ENCODE results near the gene VWDE. TPM values are rescaled to one million over a fixed set of nuclear protein-coding genes. Genes with fewer than 3 reads are reported as not detected.

The VWDE gene
- total RNA-seq, 2 donors from 2014 or later = 2.7 to 3.2 TPM

- no peaks in the 10 kb centered on the region for H3K27me3 ChIP-seq (replicated peaks; ENCODE audit: insufficient read depth)
- H3K27ac ChIP-seq = no peak overlapping the region
- TF ChIP-seq POLR2AphosphoS5 (IDR thresholded peaks at IDR 0.05) (no peak), CTCF (IDR thresholded peaks at IDR 0.05) (no peak)
- no peaks in the 10 kb centered on the region for H3K4me1 ChIP-seq (replicated peaks)
- 85% methylated on average over 4 of the region's 4 CpGs for WGBS
- DNase-seq (ENCODE audit: low spot score) = no peak
- no peaks in the 10 kb centered on the region for H3K36me3 ChIP-seq
- no peak overlapping the region for H3K4me3 ChIP-seq
- intact Hi-C loops (cut with DNase I) = no loop called here
- H3K9me3 ChIP-seq = no peaks in the 10 kb centered on the region
Observed at GRCh38 chr7:12351843-12352242, 51.8 kb downstream of the VWDE start.

GRCh38 chr7:12350971-12351370 is 52.7 kb downstream of the VWDE start:
- H3K27ac ChIP-seq = no peak overlapping the region
- no peaks in the 10 kb centered on the region for H3K27me3 ChIP-seq (replicated peaks; ENCODE audit: insufficient read depth)
- no peak overlapping the region for H3K4me3 ChIP-seq
- intact Hi-C loops (cut with DNase I) = no loop called here
- TF ChIP-seq POLR2AphosphoS5 (IDR thresholded peaks at IDR 0.05) = no peak
- no peak for TF ChIP-seq CTCF (IDR thresholded peaks at IDR 0.05)
- TF ChIP-seq POLR2A (IDR thresholded peaks at IDR 0.05) = no peak
- WGBS = 84% methylated on average over 3 of the region's 3 CpGs
- DNase-seq (ENCODE audit: low spot score) = no peak
- no peaks in the 10 kb centered on the region for H3K4me1 ChIP-seq (replicated peaks)
- no peaks in the 10 kb centered on the region for H3K36me3 ChIP-seq
- no peaks in the 10 kb centered on the region for H3K9me3 ChIP-seq

GRCh38 chr7:12337095-12337494 is 66.6 kb downstream of the VWDE start:
- H3K4me3 ChIP-seq = no peak overlapping the region
- no peak for TF ChIP-seq POLR2A (IDR thresholded peaks at IDR 0.05)
- no peak for TF ChIP-seq CTCF (IDR thresholded peaks at IDR 0.05)
- no peak for TF ChIP-seq POLR2AphosphoS5 (IDR thresholded peaks at IDR 0.05)
- H3K9me3 ChIP-seq = no peaks in the 10 kb centered on the region
- H3K4me1 ChIP-seq (replicated peaks) = no peaks in the 10 kb centered on the region
- H3K27ac ChIP-seq = no peak overlapping the region
- intact Hi-C loops (cut with DNase I) = no loop called here
- no peaks in the 10 kb centered on the region for H3K36me3 ChIP-seq
- 92% methylated on average over 2 of the region's 2 CpGs for WGBS
- no peaks in the 10 kb centered on the region for H3K27me3 ChIP-seq (replicated peaks; ENCODE audit: insufficient read depth)
- DNase-seq (ENCODE audit: low spot score) = no peak

GRCh38 chr7:12328888-12329770 is 74.5 kb downstream of the VWDE start:
- TF ChIP-seq CTCF (IDR thresholded peaks at IDR 0.05) (no peak), POLR2AphosphoS5 (IDR thresholded peaks at IDR 0.05) (no peak), POLR2A (IDR thresholded peaks at IDR 0.05) (no peak)
- intact Hi-C loops (cut with DNase I) = no loop called here
- no peaks in the 10 kb centered on the region for H3K36me3 ChIP-seq
- no peak overlapping the region for H3K27ac ChIP-seq
- WGBS = 73% methylated on average over 6 of the region's 6 CpGs
- no peaks in the 10 kb centered on the region for H3K27me3 ChIP-seq (replicated peaks; ENCODE audit: insufficient read depth)
- DNase-seq (ENCODE audit: low spot score) = no peak
- H3K4me3 ChIP-seq = no peak overlapping the region
- H3K9me3 ChIP-seq = no peaks in the 10 kb centered on the region
- H3K4me1 ChIP-seq (replicated peaks) = no peaks in the 10 kb centered on the region

- no peak overlapping the region for H3K27ac ChIP-seq
- TF ChIP-seq POLR2A (IDR thresholded peaks at IDR 0.05) (no peak), POLR2AphosphoS5 (IDR thresholded peaks at IDR 0.05) (no peak), CTCF (IDR thresholded peaks at IDR 0.05) (no peak)
- H3K4me3 ChIP-seq = no peak overlapping the region
- intact Hi-C loops (cut with DNase I) = no loop called here
- no peaks in the 10 kb centered on the region for H3K9me3 ChIP-seq
- H3K27me3 ChIP-seq (replicated peaks; ENCODE audit: insufficient read depth) = no peaks in the 10 kb centered on the region
- H3K4me1 ChIP-seq (replicated peaks) = no peaks in the 10 kb centered on the region
- no peak for DNase-seq (ENCODE audit: low spot score)
- H3K36me3 ChIP-seq = no peaks in the 10 kb centered on the region
- 94% methylated on average over 3 of the region's 3 CpGs for WGBS
Observed at GRCh38 chr7:12327922-12328321, 75.7 kb downstream of the VWDE start.
